ENCODE measurements around the gene IQSEC1. TPM values are rescaled to one million over a fixed set of nuclear protein-coding genes. Genes with fewer than 3 reads are reported as not detected.

Gene IQSEC1
- polyA plus RNA-seq, 3 donors, result 9.5 to 36.8 (median 26.8) TPM

DNA sequence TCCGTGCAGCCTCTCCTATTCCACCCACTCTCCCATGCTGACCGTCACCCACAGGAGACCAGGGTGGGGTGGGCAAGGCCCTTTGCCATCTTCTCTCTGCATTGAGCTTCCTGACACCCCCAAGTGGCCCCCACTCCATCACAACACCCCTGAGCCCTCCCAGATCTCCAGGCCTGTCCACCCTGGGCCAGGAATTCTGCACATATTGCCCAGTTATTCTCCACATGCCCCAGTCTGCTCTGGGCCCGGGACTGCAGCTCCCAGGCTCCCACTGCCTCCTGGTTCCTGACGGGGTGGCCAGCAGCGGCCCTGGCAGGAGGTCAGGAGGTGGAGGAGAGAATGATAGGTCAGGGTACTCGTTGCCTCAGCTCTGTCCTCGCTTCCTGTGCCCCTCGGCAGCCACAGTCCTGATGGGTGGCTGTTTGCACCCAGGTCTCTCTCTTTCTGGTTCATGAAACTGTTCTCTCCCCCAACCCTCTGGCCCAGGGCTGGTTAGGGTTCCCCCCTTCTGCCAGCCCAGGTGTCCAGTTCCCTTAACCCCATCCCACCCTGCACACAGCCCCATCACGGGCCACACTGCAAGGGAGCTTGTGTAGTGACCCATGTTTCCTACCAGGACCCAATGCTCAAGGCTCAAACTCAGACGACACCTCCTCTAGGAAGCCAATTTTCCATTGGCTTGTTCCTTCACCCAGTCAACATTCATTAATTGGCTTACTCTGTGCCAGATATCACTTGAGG, 47.3 kb downstream of the IQSEC1 start:
- 89 to 93% (median 92%) methylated on average over 10 of the region's 10 CpGs for WGBS, 3 donors
- H3K27ac ChIP-seq (ENCODE audit: low read depth, low read length), result no peak overlapping the region

GRCh38 chr3:13025090-13025489, 48.1 kb downstream of the IQSEC1 start:
- H3K27ac ChIP-seq (ENCODE audit: low read depth, low read length), result no peak overlapping the region
- 71 to 88% (median 78%) methylated on average over 8 of the region's 8 CpGs for WGBS, 3 donors

DNA sequence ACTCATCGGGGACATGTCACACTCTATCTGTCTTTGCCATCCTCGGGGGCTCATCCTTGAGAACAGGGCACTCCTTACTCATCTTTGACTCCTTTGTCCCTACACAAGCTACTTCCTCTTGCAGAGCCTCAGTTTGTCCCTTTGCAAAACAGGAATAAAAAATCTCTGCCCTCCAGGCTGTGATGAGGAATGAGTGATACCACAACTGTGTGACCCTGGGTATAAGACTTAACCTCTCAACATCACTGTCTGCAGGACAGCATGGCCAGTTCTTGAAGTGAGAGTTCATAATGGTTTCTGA, 48.5 kb downstream of the IQSEC1 start:
- 94 to 98% (median 97%) methylated on average over 2 of the region's 2 CpGs for WGBS, 3 donors
- no peak overlapping the region for H3K27ac ChIP-seq (ENCODE audit: low read depth, low read length)

- WGBS, 3 donors, result 86 to 96% (median 90%) methylated on average over 6 of the region's 6 CpGs
- H3K27ac ChIP-seq (ENCODE audit: low read depth, low read length), result no peak overlapping the region
Measured at GRCh38 chr3:13023971-13024764, 49.1 kb downstream of the IQSEC1 start.

- no peak overlapping the region for H3K27ac ChIP-seq (ENCODE audit: low read depth, low read length)
- WGBS, 3 donors, result 83 to 85% (median 84%) methylated on average over 5 of the region's 5 CpGs
Measured at GRCh38 chr3:13023235-13023970, 49.8 kb downstream of the IQSEC1 start.

- WGBS, 3 donors, result 32 to 60% (median 47%) methylated on average over 20 of the region's 20 CpGs
- no peak overlapping the region for H3K27ac ChIP-seq (ENCODE audit: low read depth, low read length)
Measured at GRCh38 chr3:13022348-13023234, 50.6 kb downstream of the IQSEC1 start.

DNA sequence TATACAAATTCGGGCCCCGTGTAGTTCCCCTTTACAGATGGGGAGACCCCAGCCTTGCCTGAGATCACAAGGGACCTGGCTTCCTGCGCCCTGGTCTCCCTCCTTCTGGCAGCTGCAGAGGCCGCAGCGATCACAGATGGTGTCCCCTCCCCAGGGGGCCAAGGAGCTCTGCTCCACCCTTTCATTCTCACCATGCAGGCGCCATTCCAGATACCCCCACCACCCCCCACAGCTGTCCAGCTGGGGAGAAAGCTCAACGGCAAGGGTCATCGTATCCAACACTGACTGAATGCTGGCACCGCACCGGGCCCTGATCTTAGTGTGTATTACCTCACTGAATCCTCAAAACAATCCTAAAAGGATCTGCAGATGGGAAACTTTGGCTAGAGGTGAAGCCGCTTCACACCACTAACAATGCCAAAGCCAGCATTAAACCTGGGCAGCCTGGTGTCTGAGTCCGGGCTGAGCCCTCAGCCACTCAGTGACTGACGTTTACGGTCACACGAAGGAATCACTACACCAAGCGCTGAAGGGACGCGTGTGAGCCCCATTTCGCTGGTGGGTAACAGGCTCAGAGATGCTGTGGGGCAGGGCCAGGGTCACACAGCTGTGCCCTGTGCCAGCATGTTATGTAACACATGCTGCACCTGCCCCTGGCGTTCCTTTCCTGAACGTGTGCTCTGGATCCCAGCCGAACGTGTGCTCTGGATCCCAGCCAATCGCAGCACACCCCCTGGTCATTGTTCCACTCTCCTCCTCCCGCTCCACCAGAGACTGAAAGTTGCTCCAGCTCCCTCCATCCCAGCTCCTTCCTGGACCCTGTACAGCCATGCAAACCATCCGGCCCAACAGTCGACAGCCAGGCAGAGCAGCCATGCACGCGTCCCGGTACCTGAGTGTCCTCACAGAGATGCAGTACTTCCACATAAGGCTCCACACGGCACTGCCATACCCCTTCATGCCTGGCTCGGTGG, 51.8 kb downstream of the IQSEC1 start:
- 43 to 57% (median 50%) methylated on average over 32 of the region's 32 CpGs for WGBS, 3 donors
- H3K27ac ChIP-seq (ENCODE audit: low read depth, low read length), result no peak overlapping the region

GRCh38 chr3:13020159-13020750, 53.0 kb downstream of the IQSEC1 start:
- no peak overlapping the region for H3K27ac ChIP-seq (ENCODE audit: low read depth, low read length)
- 80 to 89% (median 87%) methylated on average over 6 of the region's 6 CpGs for WGBS, 3 donors

DNA sequence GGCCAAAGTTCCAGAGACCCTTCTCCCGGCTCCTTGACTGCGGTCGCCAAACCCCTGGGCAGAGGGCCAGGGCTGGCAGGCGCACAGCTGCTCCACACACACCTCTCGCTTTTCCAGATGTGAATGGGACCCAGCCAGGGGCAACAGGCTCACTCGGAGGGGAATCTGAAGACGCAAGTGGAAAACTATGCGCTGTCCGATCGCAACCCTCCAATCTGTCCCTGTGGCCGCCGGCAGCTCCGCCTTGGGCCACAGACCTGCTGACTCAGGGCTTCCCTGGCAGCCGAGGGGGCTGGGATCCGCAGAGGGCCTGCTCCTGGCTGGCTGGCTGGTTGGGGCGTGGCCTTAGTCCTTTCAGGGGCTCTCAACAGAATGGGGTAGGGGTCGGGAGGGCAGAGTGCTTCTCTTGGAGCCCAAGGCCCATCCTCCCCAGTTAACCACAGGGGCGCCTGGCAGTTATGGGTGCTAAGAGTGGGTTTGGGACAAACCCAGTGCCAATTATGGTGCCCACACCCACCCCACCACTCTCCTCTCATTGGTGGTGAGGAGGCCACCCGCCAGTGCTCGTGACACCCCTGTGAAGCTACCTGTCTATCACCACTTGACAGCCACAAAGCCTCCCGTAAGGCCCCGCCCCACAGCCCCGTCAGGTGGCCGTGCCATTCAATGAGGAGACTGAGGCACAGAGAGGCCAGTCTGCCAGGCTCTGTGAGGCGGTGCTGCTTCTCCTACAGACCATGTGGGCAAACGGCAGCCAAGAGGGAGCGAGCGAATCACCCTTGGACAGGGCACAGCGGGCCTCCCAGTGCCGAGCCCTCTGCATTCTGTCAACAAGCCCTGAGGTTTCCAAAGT, 53.8 kb downstream of the IQSEC1 start:
- no peak overlapping the region for H3K27ac ChIP-seq (ENCODE audit: low read depth, low read length)
- WGBS, 3 donors, result 62 to 73% (median 64%) methylated on average over 30 of the region's 30 CpGs

- 66 to 72% (median 68%) methylated on average over 15 of the region's 15 CpGs for WGBS, 3 donors
- no peak overlapping the region for H3K27ac ChIP-seq (ENCODE audit: low read depth, low read length)
Measured at GRCh38 chr3:13018561-13019242, 54.5 kb downstream of the IQSEC1 start.

- H3K27ac ChIP-seq (ENCODE audit: low read depth, low read length), result no peak overlapping the region
- 34 to 52% (median 37%) methylated on average over 8 of the region's 8 CpGs for WGBS, 3 donors
Measured at GRCh38 chr3:13018043-13018451, 55.2 kb downstream of the IQSEC1 start.

DNA sequence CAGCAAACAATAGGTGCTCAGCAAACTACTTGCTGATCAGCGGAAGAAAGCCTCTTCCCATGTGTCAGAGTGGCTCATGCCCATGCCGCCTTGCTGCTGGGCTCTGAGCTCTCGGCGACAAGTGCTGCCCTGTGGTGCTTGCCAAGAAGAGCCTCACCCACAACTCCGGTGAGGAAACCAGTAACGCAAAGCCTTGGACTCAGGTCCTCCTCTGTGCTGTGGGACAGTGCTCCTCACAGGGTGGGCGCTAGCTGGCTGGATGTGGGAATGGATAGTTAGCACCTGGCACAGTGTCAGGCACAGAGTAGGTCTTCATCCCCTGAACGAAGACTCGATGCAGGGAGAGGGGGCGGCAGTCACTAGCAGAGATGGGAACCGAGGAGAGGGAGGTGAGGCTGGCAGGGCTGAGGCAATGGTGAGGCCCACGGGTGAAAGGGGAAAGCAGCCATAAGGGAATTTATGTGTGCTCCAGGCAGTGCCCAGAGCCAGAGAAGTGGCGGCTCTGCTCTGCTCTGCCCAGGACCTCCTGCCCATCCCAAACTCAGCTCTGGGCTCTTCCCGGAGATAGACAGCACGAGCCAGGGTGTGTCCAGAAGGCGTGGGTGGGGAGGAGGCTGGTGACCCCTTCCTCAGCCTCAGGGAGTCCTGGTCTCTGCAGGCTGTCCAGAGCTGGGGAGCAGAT, 55.7 kb downstream of the IQSEC1 start:
- no peak overlapping the region for H3K27ac ChIP-seq (ENCODE audit: low read depth, low read length)
- WGBS, 3 donors, result 76 to 84% (median 79%) methylated on average over 16 of the region's 16 CpGs

DNA sequence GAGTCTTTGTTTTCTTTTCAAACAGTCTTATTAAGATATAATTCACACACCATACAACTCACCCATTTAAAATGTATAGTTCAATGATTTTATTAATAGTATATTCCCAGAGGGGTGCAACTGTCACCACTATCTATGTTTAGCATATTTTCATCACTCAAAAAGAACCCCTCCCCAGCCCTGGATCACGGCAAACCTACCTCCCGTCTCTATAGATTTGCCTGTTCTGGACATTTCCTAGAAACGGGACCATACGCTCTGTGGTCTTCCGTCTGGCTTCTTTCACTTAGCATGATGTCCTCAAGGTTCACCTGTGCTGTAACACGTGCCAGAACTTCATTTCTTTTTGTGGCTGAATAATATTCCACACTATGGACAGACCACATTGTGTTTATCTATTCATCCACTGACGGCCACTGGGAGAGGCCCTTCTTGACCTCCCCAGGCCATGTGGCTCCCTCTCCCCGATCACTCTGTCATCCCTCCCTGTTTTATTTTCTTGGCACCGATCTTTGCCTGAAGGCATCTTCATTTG, 56.4 kb downstream of the IQSEC1 start:
- WGBS, 3 donors, result 74 to 83% (median 75%) methylated on average over 9 of the region's 9 CpGs

DNA sequence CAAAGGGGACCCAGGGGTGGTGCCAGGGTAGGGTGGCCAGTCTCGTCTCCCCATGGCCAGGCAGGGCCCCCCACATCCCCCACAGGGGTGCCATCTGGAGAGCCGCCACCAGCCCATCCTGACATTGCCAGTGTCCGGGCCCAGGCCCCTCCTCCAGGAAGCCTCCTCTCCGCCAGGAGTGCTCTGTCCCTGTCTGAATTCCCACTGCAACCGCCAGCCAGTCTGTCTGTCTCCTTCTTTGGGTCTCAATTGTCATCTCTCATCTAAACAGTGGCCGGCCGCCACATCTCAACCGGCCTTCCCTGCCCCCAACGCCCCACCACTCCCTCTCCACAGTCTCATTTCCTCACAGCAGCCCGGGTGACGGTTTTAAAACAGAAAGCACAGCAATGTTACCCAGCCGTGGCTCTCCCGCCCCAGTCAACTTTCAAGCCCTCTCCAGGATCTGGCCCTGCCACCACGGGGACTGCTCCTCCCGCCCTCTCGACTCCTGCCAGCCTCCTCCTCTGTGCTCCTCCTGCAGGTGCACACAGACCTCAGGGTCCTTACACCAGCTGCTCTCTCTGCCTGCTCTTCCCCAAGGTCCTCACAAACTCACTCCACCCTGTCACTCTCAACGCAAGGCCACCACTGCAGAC, 57.0 kb downstream of the IQSEC1 start:
- WGBS, 3 donors, result 27 to 52% (median 27%) methylated on average over 16 to 17 of the region's 17 CpGs
- peak overlapping the region; percentile 36 for H3K27ac ChIP-seq (ENCODE audit: low read depth, low read length)

More for the DNA sequence above, 56.4 kb downstream of the IQSEC1 start:
- H3K27ac ChIP-seq (ENCODE audit: low read depth, low read length), result no peak overlapping the region

All from adipose tissue (tissue), 3 donors.